ENCODE data around the gene TBC1D22A. TPM values are rescaled to one million over a fixed set of nuclear protein-coding genes. Genes with fewer than 3 reads are reported as not detected.
"Not testable (repeated sequence)": the region's sequence is repeated elsewhere in the genome, so short reads cannot be mapped to it uniquely, and the experiment has no call there.

Gene TBC1D22A
- polyA plus RNA-seq, 1 experiment: 24.2 TPM

DNA sequence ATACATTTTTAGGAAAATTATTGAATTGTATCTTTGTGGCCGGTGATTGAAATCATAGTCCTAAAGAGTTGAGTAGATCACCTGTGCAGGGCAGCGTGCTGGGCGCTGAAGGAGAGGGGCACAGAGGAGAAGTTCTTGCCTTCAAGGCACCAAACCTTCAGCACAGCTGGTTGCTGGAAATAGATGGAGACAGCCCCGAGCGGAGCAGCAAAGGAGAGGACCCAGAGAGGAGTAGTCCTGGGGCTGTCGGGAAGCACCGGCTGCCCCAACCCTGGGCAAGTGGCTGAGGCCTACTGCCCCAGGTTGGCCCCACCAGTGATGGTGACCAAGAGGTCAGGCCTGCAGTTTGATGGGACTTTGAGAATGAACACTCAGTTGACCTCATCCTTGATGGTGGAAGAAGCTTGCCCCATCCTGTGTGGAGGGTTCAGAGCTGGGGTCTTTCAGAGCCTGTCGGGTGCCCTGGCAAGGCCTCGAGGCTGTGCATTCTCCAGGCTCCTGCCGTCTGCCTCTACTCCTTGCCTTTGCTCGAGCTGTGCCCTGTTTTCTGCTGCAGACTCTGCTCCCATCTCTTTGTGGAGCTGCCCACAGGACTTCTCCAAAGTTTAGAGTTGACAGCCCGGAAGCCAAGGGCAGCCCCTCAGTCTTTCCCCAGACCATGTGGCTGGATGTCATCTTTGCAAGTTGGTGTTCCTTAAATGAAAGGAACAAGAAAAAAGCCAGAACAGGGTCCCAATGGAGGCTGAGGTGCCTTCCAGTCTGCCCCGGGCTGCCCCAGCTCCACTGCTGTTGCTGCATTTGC, 285.1 kb downstream of the TBC1D22A start:
- no peak overlapping the region for H3K4me3 ChIP-seq (ENCODE audit: low read depth, low read length)
- ChIA-PET CTCF (no interaction called here), POLR2A (no interaction called here)
- no peaks in the 10 kb centered on the region for H3K27me3 ChIP-seq (ENCODE audit: control insufficient read depth, insufficient read depth, low read length)
- H3K36me3 ChIP-seq (ENCODE audit: control insufficient read depth, insufficient read depth, low read length): no peaks in the 10 kb centered on the region; the same call in 1 of the 2 replicates
- no peak for DNase-seq (ENCODE audit: low read depth)
- no peak for TF ChIP-seq CTCF (IDR thresholded peaks at IDR 0.05; ENCODE audit: insufficient read depth, low read depth, low read length)

GRCh38 chr22:47048123-47049077, 285.9 kb downstream of the TBC1D22A start:
- DNase-seq (ENCODE audit: low read depth): no peak
- CTCF ChIA-PET: no interaction called here

GRCh38 chr22:47049078-47049624, 286.7 kb downstream of the TBC1D22A start:
- no peaks in the 10 kb centered on the region; the same call in 1 of the 2 replicates for H3K36me3 ChIP-seq (ENCODE audit: control insufficient read depth, insufficient read depth, low read length)
- CTCF ChIA-PET: no interaction called here
- TF ChIP-seq CTCF (IDR thresholded peaks at IDR 0.05; ENCODE audit: insufficient read depth, low read depth, low read length): no peak
- no peak overlapping the region for H3K4me3 ChIP-seq (ENCODE audit: low read depth, low read length)
- no peaks in the 10 kb centered on the region for H3K27me3 ChIP-seq (ENCODE audit: control insufficient read depth, insufficient read depth, low read length)
- no peak for DNase-seq (ENCODE audit: low read depth)
- POLR2A ChIA-PET: no interaction called here

More at GRCh38 chr22:47048123-47049077, 285.9 kb downstream of the TBC1D22A start:
- no peak for TF ChIP-seq CTCF (IDR thresholded peaks at IDR 0.05; ENCODE audit: insufficient read depth, low read depth, low read length)
- POLR2A ChIA-PET: no interaction called here
- Histone ChIP-seq H3K27me3 (ENCODE audit: control insufficient read depth, insufficient read depth, low read length) (no peaks in the 10 kb centered on the region), H3K4me3 (ENCODE audit: low read depth, low read length) (no peak overlapping the region), H3K36me3 (ENCODE audit: control insufficient read depth, insufficient read depth, low read length) (no peaks in the 10 kb centered on the region; the same call in 1 of the 2 replicates)

DNA sequence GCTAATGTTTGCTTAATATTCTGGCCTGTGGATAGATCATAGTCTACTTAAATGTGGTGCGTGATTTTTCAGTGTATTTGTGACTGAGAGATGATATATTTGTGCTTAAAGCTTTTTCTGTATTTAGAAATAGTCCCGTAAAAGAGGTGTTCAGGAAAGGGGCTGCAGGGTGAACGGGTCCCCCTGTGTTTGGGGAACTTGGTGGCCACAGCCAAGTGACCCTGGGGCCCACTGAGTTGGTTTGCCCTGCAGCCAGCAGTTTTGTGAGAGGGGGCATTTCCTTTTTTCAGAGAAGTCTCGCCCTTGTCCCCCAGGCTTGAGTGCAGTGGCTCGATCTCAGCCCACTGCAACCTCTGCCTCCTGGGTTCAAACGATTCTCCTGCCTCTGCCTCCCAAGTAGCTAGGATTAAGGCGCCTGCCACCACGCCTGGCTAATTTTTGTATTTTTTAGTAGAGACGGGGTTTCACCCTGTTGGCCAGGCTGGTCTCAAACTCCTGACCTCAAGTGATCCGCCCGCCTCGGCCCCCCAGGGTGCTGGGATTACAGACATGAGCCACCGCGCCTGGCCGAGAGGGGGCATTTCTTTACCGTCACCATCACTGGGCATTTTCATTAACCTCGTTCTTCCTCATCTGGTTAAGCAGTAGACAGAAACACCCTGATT, 287.4 kb downstream of the TBC1D22A start:
- DNase-seq (ENCODE audit: low read depth); H3K4me3 ChIP-seq (ENCODE audit: low read depth, low read length); H3K27me3 ChIP-seq (ENCODE audit: control insufficient read depth, insufficient read depth, low read length); H3K36me3 ChIP-seq (ENCODE audit: control insufficient read depth, insufficient read depth, low read length); POLR2A ChIA-PET: not testable (repeated sequence)
- CTCF ChIA-PET: interaction anchor here (0.8 kb wide), 1 partner anchor 13 kb away, joined by 3 read pairs; no protein-coding TSS in a partner anchor

DNA sequence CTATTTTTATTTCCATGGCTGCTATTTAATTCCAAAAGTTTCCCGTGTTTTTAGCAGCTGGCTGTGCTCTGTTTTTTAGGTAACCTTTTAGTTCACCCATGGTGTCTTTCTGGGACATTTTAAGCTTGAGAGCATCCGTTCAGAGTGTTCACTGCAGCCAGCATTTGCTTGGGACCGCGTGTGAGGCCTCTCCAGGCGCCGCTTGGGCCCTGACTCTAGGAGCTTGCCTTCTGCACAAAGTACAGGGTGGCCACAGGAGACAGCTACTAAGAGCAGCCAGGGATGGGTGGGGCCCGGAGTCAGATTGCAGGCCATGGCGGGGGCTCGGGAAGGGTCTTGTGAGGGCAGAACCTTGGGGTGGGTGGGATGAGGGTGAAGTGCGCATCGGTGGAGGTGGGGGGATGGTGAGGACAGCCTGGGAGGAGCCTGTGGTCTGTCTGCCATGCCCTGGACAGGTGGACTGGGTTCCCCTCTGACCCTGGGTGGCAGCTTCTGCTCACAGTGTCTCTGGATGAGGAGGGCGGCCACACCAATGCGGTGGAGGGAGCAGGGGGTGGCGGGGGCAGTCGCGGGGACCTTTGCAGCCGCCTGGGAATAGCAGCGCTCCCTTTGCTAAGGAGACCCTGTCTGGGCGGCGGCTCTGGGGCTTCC, 288.1 kb downstream of the TBC1D22A start:
- H3K27me3 ChIP-seq (ENCODE audit: control insufficient read depth, insufficient read depth, low read length): no peaks in the 10 kb centered on the region
- DNase-seq (ENCODE audit: low read depth): no peak
- ChIA-PET CTCF (interaction anchor here (0.8 kb wide), 1 partner anchor 14 kb away, joined by 3 read pairs; no protein-coding TSS in a partner anchor), POLR2A (no interaction called here)
- no peak overlapping the region for H3K4me3 ChIP-seq (ENCODE audit: low read depth, low read length)
- TF ChIP-seq CTCF (IDR thresholded peaks at IDR 0.05; ENCODE audit: insufficient read depth, low read depth, low read length): no peak
- H3K36me3 ChIP-seq (ENCODE audit: control insufficient read depth, insufficient read depth, low read length): no peaks in the 10 kb centered on the region; the same call in 1 of the 2 replicates
